HepG2 (cell line): Measurements from ENCODE around the gene ZMIZ1. TPM values are rescaled to one million over a fixed set of nuclear protein-coding genes. Genes with fewer than 3 reads are reported as not detected.

Experiments
- ATAC-seq: fragments of 200-7000 bp; cut with Tn5 transposase; 3 replicates; pipeline ENCODE4 v1.9.1; 2020; ENCODE audit warnings: mild to moderate bottlenecking, moderate library complexity
- BruUV-seq: library from RNA; stranded (reverse); fragments of 400-500 nt; replicated peaks from 2 replicates; lab custom pipeline; 2021; lab: Mats Ljungman, UMichigan
- CTCF ChIA-PET: fragments of 300-600 bp; formaldehyde crosslinking; extraction: SDS; loops from one replicate; lab custom pipeline; 2021; ENCODE audit warnings: low total read pairs, inconsistent platforms, low intra/inter-chr PET ratio; lab: Yijun Ruan, JAX
- POLR2A ChIA-PET: fragments of 350-600 bp; sonication (Branson Sonifier 250); formaldehyde crosslinking; loops from one replicate; lab custom pipeline; 2020; ENCODE audit warnings: antibody characterized with exemption, inconsistent platforms; lab: Yijun Ruan, JAX
- DNase-seq: peaks from one replicate; pipeline ENCODE4 v3.0.0-alpha.2; 2015; ENCODE audit warnings: low spot score
- FAIRE-seq: peaks from 3 replicates; lab custom pipeline; 2011; peaks lifted over from hg19 to GRCh38; lab: Jason Lieb, UNC
- H2AFZ ChIP-seq: one replicate; pipeline ENCODE4 v1.6.1; 2011; ENCODE audit warnings: low read length, inconsistent platforms
- H3K27ac ChIP-seq: fragments of 300-600 bp; 3 replicates; pipeline ENCODE4 v1.8.0; 2011; ENCODE audit warnings: mixed run types, mild to moderate bottlenecking, mixed read lengths, low read length, inconsistent platforms; ENCODE audit not compliant: insufficient read depth; ENCODE audit errors: extremely low read length
- H3K27me3 ChIP-seq, 2 experiments: fragments of 200-600 bp in 1 of 2; 2 replicates in 1 of 2; 3 replicates in 1 of 2; pipeline versions ENCODE4 v1.6.0 to v1.8.0; 2011; ENCODE audit warnings: low read length in 2 of 2, mild to moderate bottlenecking in 2 of 2, moderate library complexity in 2 of 2, inconsistent platforms in 1 of 2; ENCODE audit not compliant: insufficient read depth in 2 of 2, control insufficient read depth in 1 of 2
- H3K36me3 ChIP-seq, 2 experiments: fragments of 200-600 bp in 1 of 2; replicated peaks in 1 of 2; 2 replicates in 1 of 2; 3 replicates in 1 of 2; pipeline versions ENCODE4 v1.5.1 to v1.8.0; 2011; ENCODE audit warnings: low read length in 2 of 2, inconsistent platforms in 1 of 2; ENCODE audit not compliant: insufficient read depth in 2 of 2, control insufficient read depth in 1 of 2
- H3K4me1 ChIP-seq: 2 replicates; pipeline ENCODE4 v1.5.1; 2012; ENCODE audit warnings: low read length, inconsistent platforms; ENCODE audit not compliant: insufficient read depth
- H3K4me2 ChIP-seq: 2 replicates; pipeline ENCODE4 v1.6.0; 2011; ENCODE audit warnings: low read depth, low read length, inconsistent platforms
- H3K4me3 ChIP-seq, 3 experiments: fragments of 200-600 bp in 1 of 3; sonication (generic), shearing (Covaris generic) in 1 of 3; replicated peaks in 1 of 3; 2 replicates each; pipeline ENCODE4 v1.5.1; 2011 to 2016; ENCODE audit warnings: low read length in 3 of 3, inconsistent platforms in 2 of 3, low read depth in 2 of 3, mild to moderate bottlenecking in 2 of 3, control low read depth in 1 of 3, mixed read lengths in 1 of 3; ENCODE audit not compliant: insufficient read depth in 1 of 3
- H3K79me2 ChIP-seq: one replicate; pipeline ENCODE4 v1.6.1; 2011; ENCODE audit warnings: low read length, inconsistent platforms; ENCODE audit not compliant: insufficient read depth
- H3K9ac ChIP-seq: 2 replicates; pipeline ENCODE4 v1.6.0; 2011; ENCODE audit warnings: mild to moderate bottlenecking, low read depth, low read length, inconsistent platforms; ENCODE audit not compliant: insufficient read depth
- H3K9me3 ChIP-seq: 2 replicates; pipeline ENCODE4 v1.5.1; 2012; ENCODE audit warnings: mild to moderate bottlenecking, low read length
- H4K20me1 ChIP-seq: 2 replicates; pipeline ENCODE4 v1.6.0; 2011; ENCODE audit warnings: inconsistent platforms, mild to moderate bottlenecking, low read length, moderate library complexity; ENCODE audit not compliant: insufficient read depth
- FOXC1 ChIP-seq: sonication (generic); formaldehyde crosslinking; IDR thresholded peaks from 2 replicates; pipeline ENCODE4 v1.8.0; 2022; ENCODE audit warnings: mild to moderate bottlenecking, missing genetic modification reagents, borderline replicate concordance
- KAT8 ChIP-seq: IDR thresholded peaks from 2 replicates; pipeline ENCODE4 v1.6.1; 2016; ENCODE audit warnings: missing genetic modification reagents, missing compliant biosample characterization
- SIX4 ChIP-seq: sonication (generic); formaldehyde crosslinking; IDR thresholded peaks from 2 replicates; pipeline ENCODE4 v1.4.0; 2020; ENCODE audit warnings: missing genetic modification reagents
- ZFP90 ChIP-seq: sonication (generic); formaldehyde crosslinking; IDR thresholded peaks from 2 replicates; pipeline ENCODE4 v1.8.0; 2022; ENCODE audit warnings: missing genetic modification reagents, mild to moderate bottlenecking, inconsistent platforms, borderline replicate concordance
- ZFY ChIP-seq: sonication (generic); formaldehyde crosslinking; IDR thresholded peaks from 2 replicates; pipeline ENCODE4 v1.4.0; 2020; ENCODE audit warnings: missing genetic modification reagents
- ZNF563 ChIP-seq: sonication (generic); formaldehyde crosslinking; IDR thresholded peaks from 2 replicates; pipeline ENCODE4 v1.8.0; 2022; ENCODE audit warnings: mild to moderate bottlenecking, moderate library complexity, missing genetic modification reagents
- ZNF567 ChIP-seq: sonication (generic); formaldehyde crosslinking; IDR thresholded peaks from 2 replicates; pipeline ENCODE4 v1.8.1; 2023; ENCODE audit warnings: mild to moderate bottlenecking, missing genetic modification reagents, borderline replicate concordance
- ZNF570 ChIP-seq: sonication (generic); formaldehyde crosslinking; IDR thresholded peaks from 2 replicates; pipeline ENCODE4 v1.4.0; 2020; ENCODE audit warnings: mild to moderate bottlenecking, missing genetic modification reagents, borderline replicate concordance
- ZNF780A ChIP-seq: sonication (generic); formaldehyde crosslinking; IDR thresholded peaks from 2 replicates; pipeline ENCODE4 v1.8.0; 2022; ENCODE audit warnings: mild to moderate bottlenecking, missing genetic modification reagents, moderate library complexity
- WGBS: methylation state at CpG from one replicate; pipeline ENCODE4 v1.1.6; 2017; ENCODE audit warnings: low lambda C conversion rate; 5-methylcytosine and 5-hydroxymethylcytosine counted together
- in situ Hi-C: cut with HindIII; loops from 2 replicates; pipeline ENCODE4 v1.10.0; 2017; ENCODE audit warnings: low pct_unique_long_range_greater_than_20kb; ENCODE audit not compliant: extremely low pct_ligation_motif_present
- intact Hi-C: fragments of 100-400 bp; cut with micrococcal nuclease; formaldehyde crosslinking; loops from one replicate; pipeline ENCODE4 v1.10.0; 2022; ENCODE audit not compliant: unreplicated experiment
- polyA plus RNA-seq, 8 experiments: library from polyadenylated mRNA; depleted of rRNA in 3 of 8; stranded (reverse) in 7 of 8; unstranded in 1 of 8; fragments of >200 nt; fragmentation: Illumina TruSeq in 4 of 8; extraction: Trizol in 4 of 8; gene quantifications; 2 replicates each; pipeline versions ENCODE4 v1.2.1 to v1.2.3, GENCODE V29; 2011 to 2016; ENCODE audit warnings: low read depth in 4 of 8, missing spikeins in 1 of 8, mixed read lengths in 1 of 8; ENCODE audit not compliant: insufficient read depth in 1 of 8
- total RNA-seq, 5 experiments: library from RNA; depleted of rRNA; stranded (reverse); fragments of >200 nt; fragmentation: Illumina TruSeq; extraction: Trizol; gene quantifications; 2 replicates each; pipeline ENCODE4 v1.2.3, GENCODE V29; 2016; ENCODE audit warnings: low read depth in 1 of 5
- TF ChIP-seq, protein P1 (sequence below): sonication (generic); IDR thresholded peaks from 2 replicates; pipeline ENCODE4 v1.6.1; 2016; ENCODE audit warnings: low read depth, borderline replicate concordance
- TF ChIP-seq, protein P2 (sequence below): IDR thresholded peaks from 2 replicates; pipeline ENCODE4 v1.6.1; 2016; ENCODE audit warnings: low read depth, missing genetic modification reagents, missing compliant biosample characterization
- TF ChIP-seq, protein P3 (sequence below): sonication (generic); formaldehyde crosslinking; IDR thresholded peaks from 2 replicates; pipeline ENCODE4 v1.4.0; 2020; ENCODE audit warnings: missing genetic modification reagents, borderline replicate concordance
- TF ChIP-seq, protein P4 (sequence below): sonication (generic); formaldehyde crosslinking; conservative IDR thresholded peaks from 2 replicates; pipeline ENCODE4 v1.8.0; 2022; ENCODE audit warnings: mild to moderate bottlenecking, moderate library complexity, missing genetic modification reagents

The ZMIZ1 gene
- total and polyA plus RNA-seq, 2 of the 13 experiments (the other 11 are each of a cell fraction or from before 2014, with no cell fraction given) = 5.3 to 10.2 TPM

DNA sequence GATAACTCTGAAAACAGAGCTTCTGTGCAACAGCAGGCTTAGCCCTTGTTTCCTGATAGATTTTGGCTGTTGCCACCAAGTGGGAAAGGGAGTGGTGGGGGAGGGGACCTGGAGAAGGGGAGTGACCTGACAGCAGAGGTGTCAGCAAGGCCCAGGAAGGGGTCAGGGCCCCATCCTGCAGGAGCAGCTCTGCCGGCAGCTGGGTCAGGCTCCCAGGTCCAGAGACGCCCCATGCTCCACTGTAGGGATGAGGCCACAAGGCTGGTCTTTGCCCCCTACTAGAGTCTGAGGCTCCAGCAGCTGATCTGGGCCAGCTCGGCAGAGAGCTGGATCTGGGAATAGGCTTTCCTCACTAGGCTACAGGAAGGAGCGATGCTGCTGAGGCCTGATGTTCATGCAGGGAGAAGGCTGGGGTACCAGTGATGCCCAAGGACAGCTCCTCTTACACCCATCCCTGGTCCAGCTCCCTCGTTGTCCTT, 44.0 kb upstream of the ZMIZ1 start:
- peak; percentile 49 for FAIRE-seq
- ATAC-seq = peak; percentile 78
- H3K9ac ChIP-seq = no peak overlapping the region; the same call in 1 of the 2 replicates
- in situ Hi-C loops (no loop called here), intact Hi-C loops (no loop called here)
- peak overlapping the region in 1 of 3 experiments; percentile 31; a peak in 1 of 6 replicates for H3K4me3 ChIP-seq
- no TSS peak for BruUV-seq
- no peaks in the 10 kb centered on the region for H4K20me1 ChIP-seq
- POLR2A ChIA-PET = interaction anchor here (1.0 kb wide), 1 partner anchor 27 kb away, joined by 3 read pairs; no protein-coding TSS in a partner anchor
- H2AFZ ChIP-seq = no peak overlapping the region
- peaks cover 0 to 13% of the 10 kb centered on the region in 2 experiments; a peak in 4 of 5 replicates for H3K27me3 ChIP-seq
- WGBS = 0% methylated on average over 4 of the region's 5 CpGs
- no peaks in the 10 kb centered on the region for H3K9me3 ChIP-seq
- H3K4me1 ChIP-seq = peaks cover 72% of the 10 kb centered on the region
- no peaks in the 10 kb centered on the region for H3K36me3 ChIP-seq
- H3K4me2 ChIP-seq = peak overlapping the region; percentile 63
- CTCF ChIA-PET = no interaction called here
- DNase-seq = no peak
- no peak overlapping the region for H3K27ac ChIP-seq
- no peaks in the 10 kb centered on the region for H3K79me2 ChIP-seq
- TF ChIP-seq FOXC1 (CRISPR knock-in tag) = no peak
- TF ChIP-seq ZNF570 (CRISPR knock-in tag) = no peak
- TF ChIP-seq SIX4 (CRISPR knock-in tag) = no peak
- no peak for TF ChIP-seq KAT8 (CRISPR knock-in tag)
- TF ChIP-seq ZNF567 (CRISPR knock-in tag) = no peak
- TF ChIP-seq, protein P1, sequence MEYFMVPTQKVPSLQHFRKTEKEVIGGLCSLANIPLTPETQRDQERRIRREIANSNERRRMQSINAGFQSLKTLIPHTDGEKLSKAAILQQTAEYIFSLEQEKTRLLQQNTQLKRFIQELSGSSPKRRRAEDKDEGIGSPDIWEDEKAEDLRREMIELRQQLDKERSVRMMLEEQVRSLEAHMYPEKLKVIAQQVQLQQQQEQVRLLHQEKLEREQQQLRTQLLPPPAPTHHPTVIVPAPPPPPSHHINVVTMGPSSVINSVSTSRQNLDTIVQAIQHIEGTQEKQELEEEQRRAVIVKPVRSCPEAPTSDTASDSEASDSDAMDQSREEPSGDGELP = peak; percentile 88; the same call in 1 of the 2 replicates
- TF ChIP-seq, protein P2, sequence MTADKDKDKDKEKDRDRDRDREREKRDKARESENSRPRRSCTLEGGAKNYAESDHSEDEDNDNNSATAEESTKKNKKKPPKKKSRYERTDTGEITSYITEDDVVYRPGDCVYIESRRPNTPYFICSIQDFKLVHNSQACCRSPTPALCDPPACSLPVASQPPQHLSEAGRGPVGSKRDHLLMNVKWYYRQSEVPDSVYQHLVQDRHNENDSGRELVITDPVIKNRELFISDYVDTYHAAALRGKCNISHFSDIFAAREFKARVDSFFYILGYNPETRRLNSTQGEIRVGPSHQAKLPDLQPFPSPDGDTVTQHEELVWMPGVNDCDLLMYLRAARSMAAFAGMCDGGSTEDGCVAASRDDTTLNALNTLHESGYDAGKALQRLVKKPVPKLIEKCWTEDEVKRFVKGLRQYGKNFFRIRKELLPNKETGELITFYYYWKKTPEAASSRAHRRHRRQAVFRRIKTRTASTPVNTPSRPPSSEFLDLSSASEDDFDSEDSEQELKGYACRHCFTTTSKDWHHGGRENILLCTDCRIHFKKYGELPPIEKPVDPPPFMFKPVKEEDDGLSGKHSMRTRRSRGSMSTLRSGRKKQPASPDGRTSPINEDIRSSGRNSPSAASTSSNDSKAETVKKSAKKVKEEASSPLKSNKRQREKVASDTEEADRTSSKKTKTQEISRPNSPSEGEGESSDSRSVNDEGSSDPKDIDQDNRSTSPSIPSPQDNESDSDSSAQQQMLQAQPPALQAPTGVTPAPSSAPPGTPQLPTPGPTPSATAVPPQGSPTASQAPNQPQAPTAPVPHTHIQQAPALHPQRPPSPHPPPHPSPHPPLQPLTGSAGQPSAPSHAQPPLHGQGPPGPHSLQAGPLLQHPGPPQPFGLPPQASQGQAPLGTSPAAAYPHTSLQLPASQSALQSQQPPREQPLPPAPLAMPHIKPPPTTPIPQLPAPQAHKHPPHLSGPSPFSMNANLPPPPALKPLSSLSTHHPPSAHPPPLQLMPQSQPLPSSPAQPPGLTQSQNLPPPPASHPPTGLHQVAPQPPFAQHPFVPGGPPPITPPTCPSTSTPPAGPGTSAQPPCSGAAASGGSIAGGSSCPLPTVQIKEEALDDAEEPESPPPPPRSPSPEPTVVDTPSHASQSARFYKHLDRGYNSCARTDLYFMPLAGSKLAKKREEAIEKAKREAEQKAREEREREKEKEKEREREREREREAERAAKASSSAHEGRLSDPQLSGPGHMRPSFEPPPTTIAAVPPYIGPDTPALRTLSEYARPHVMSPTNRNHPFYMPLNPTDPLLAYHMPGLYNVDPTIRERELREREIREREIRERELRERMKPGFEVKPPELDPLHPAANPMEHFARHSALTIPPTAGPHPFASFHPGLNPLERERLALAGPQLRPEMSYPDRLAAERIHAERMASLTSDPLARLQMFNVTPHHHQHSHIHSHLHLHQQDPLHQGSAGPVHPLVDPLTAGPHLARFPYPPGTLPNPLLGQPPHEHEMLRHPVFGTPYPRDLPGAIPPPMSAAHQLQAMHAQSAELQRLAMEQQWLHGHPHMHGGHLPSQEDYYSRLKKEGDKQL (CRISPR knock-in tag) = no peak
- no peak for TF ChIP-seq ZNF563
- TF ChIP-seq ZNF780A = no peak
- TF ChIP-seq, protein P3, sequence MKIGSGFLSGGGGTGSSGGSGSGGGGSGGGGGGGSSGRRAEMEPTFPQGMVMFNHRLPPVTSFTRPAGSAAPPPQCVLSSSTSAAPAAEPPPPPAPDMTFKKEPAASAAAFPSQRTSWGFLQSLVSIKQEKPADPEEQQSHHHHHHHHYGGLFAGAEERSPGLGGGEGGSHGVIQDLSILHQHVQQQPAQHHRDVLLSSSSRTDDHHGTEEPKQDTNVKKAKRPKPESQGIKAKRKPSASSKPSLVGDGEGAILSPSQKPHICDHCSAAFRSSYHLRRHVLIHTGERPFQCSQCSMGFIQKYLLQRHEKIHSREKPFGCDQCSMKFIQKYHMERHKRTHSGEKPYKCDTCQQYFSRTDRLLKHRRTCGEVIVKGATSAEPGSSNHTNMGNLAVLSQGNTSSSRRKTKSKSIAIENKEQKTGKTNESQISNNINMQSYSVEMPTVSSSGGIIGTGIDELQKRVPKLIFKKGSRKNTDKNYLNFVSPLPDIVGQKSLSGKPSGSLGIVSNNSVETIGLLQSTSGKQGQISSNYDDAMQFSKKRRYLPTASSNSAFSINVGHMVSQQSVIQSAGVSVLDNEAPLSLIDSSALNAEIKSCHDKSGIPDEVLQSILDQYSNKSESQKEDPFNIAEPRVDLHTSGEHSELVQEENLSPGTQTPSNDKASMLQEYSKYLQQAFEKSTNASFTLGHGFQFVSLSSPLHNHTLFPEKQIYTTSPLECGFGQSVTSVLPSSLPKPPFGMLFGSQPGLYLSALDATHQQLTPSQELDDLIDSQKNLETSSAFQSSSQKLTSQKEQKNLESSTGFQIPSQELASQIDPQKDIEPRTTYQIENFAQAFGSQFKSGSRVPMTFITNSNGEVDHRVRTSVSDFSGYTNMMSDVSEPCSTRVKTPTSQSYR (CRISPR knock-in tag) = peak; percentile 40; the same call in 1 of the 2 replicates
- TF ChIP-seq ZFY = peak; percentile 68; the same call in 1 of the 2 replicates
- TF ChIP-seq ZFP90 (CRISPR knock-in tag) = no peak
- TF ChIP-seq, protein P4, sequence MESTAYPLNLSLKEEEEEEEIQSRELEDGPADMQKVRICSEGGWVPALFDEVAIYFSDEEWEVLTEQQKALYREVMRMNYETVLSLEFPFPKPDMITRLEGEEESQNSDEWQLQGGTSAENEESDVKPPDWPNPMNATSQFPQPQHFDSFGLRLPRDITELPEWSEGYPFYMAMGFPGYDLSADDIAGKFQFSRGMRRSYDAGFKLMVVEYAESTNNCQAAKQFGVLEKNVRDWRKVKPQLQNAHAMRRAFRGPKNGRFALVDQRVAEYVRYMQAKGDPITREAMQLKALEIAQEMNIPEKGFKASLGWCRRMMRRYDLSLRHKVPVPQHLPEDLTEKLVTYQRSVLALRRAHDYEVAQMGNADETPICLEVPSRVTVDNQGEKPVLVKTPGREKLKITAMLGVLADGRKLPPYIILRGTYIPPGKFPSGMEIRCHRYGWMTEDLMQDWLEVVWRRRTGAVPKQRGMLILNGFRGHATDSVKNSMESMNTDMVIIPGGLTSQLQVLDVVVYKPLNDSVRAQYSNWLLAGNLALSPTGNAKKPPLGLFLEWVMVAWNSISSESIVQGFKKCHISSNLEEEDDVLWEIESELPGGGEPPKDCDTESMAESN (CRISPR knock-in tag) = no peak
